Activated naive CD8-positive, alpha-beta T cell treated with anti-CD3 and anti-CD28 coated beads, Interleukin-2, amount 50 U/mL, for 24 hours (primary cell): ENCODE data around the gene DGKQ.

ENCODE experiments used
- ATAC-seq: fragments of 150-1000 bp; cut with Tn5 transposase; one replicate; pipeline ENCODE4 v1.10.0; 2021
- DNase-seq: peaks from one replicate; pipeline ENCODE4 v3.0.0; 2021
- H3K27ac Mint-ChIP-seq: one replicate; pipeline ENCODE4 v1.8.0; 2021; ENCODE audit warnings: mild to moderate bottlenecking, mixed read lengths
- H3K27me3 Mint-ChIP-seq: one replicate; pipeline ENCODE4 v1.8.0; 2021; ENCODE audit warnings: mixed read lengths
- H3K36me3 Mint-ChIP-seq: one replicate; pipeline ENCODE4 v1.8.0; 2021; ENCODE audit warnings: low read depth, mixed read lengths
- H3K4me1 Mint-ChIP-seq: one replicate; pipeline ENCODE4 v1.8.0; 2021; ENCODE audit warnings: mixed read lengths
- H3K4me3 Mint-ChIP-seq: one replicate; pipeline ENCODE4 v1.8.0; 2021; ENCODE audit warnings: mild to moderate bottlenecking, moderate library complexity, mixed read lengths
- H3K9me3 Mint-ChIP-seq: one replicate; pipeline ENCODE4 v1.8.0; 2021; ENCODE audit warnings: mixed read lengths

Gene DGKQ

DNA sequence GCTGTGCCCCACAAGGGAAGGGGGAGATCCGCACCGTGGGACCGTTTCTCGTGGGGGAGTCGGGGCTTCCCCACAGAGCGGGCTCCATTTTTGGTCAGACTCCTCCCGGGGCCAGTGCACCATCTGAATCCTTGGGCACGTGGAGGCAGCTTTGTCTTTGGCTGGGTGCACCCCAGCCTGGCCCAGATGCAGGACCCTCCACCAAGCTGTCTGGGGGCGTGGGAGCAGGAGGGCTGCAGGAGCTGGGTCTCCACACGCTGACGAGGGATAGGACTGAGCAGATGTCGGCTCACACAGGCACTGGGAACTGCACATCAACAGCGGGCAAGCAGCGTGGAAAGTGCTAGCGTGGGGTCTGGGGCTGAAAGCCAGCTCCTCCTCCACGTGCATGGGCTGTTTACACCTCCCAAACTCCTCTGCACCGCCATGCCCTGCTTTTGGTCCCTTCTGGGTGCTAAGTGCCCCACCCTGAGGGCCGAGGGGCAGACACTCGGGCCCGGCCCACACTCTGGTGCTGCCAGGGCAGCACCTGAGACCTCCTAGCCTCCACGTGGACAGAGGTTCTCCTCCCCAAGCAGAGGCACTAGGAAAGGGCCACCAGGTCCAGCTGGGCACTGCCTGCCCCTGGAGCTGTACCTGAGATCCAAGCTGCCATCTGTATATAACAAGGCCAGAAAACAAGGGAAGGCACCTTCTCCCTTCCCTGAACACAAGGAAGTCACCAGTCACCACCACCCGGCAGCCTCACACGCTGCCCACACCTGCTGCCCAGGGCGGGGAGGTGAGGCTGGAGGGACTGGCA is 13.8 kb downstream of the DGKQ start:
- ATAC-seq, result no peak
- Mint-ChIP-seq H3K27me3 (no peaks in the 10 kb centered on the region), H3K9me3 (no peaks in the 10 kb centered on the region)

DNA sequence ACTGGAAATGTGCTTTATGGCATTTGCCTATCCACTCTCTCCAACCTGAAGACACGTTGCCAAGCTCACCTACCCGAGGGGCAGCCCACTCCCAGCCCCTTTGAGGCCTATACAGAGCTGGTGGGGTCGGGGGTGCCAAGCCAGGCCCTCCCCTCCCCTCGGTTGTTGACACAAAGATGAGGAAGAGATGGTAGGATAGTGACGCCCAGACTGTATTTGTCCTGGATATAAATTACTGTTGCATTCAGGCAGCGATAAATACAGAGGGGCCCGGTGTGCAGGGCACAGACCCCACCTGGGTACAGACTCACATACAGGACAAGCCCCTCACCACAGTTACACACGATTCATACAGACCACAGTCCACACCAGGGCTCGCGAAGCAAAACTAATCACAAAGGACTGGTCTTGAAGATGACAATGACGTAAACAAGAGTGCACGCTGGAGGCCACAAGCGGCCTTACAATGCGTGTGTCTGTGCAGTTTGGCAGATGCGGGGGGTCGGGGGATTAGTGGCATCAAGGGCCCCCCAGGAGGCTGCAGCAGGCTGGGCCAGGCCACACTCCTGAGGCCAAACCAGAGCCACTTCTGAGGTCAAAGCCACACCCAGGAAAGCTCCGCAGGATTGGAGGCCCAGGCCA is 14.6 kb downstream of the DGKQ start:
- H3K27me3 Mint-ChIP-seq, result no peaks in the 10 kb centered on the region
- no peak overlapping the region for H3K4me3 Mint-ChIP-seq
- ATAC-seq (no peak), DNase-seq (no peak)
- peaks cover 4% of the 10 kb centered on the region for H3K36me3 Mint-ChIP-seq
- no peak overlapping the region for H3K27ac Mint-ChIP-seq
- H3K9me3 Mint-ChIP-seq, result no peaks in the 10 kb centered on the region
- H3K4me1 Mint-ChIP-seq, result no peaks in the 10 kb centered on the region

More for the DNA sequence above, 13.8 kb downstream of the DGKQ start:
- peaks cover 2% of the 10 kb centered on the region for H3K36me3 Mint-ChIP-seq
- peak overlapping the region; percentile 18 for H3K27ac Mint-ChIP-seq
- H3K4me1 Mint-ChIP-seq, result no peaks in the 10 kb centered on the region
- DNase-seq, result no peak
- H3K4me3 Mint-ChIP-seq, result no peak overlapping the region

DNA sequence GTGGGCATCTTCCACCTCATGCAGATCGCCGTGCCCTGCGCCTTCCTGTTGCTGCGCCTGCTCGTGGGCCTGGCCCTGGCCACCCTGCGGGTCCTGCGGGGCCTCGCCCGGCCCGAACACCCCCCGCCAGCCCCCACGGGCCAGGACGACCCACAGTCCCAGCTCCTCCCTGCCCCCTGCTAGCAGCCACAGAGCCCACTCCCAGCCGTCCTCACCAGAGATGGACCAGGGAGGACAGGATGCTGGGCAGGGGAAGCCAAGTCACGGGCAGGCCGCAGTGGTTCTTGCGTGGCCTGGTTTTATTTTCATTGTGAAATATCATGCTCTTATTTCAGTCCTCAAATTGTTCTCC is 15.1 kb downstream of the DGKQ start:
- Mint-ChIP-seq H3K27ac (no peak overlapping the region), H3K36me3 (peaks cover 4% of the 10 kb centered on the region), H3K4me3 (no peak overlapping the region), H3K4me1 (no peaks in the 10 kb centered on the region), H3K9me3 (no peaks in the 10 kb centered on the region), H3K27me3 (no peaks in the 10 kb centered on the region)
- DNase-seq (no peak), ATAC-seq (no peak)

DNA sequence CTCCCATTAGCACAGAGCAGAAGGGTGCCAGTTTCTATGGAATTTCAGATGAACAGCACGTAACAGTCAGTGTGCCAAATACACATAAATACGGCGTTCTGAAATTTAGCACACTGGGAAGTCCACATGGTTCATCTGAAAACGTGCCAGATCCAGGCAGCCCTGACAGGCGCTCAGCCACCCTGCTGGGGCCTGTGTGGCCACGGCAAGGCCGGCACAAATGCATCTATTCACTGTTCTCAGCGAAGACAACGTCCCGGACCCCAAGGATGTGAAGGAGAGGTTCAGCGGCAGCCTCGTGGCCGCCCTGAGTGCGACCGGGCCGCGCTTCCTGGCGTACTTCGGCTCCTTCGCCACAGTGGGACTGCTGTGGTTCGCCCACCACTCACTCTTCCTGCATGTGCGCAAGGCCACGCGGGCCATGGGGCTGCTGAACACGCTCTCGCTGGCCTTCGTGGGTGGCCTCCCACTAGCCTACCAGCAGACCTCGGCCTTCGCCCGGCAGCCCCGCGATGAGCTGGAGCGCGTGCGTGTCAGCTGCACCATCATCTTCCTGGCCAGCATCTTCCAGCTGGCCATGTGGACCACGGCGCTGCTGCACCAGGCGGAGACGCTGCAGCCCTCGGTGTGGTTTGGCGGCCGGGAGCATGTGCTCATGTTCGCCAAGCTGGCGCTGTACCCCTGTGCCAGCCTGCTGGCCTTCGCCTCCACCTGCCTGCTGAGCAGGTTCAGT is 15.6 kb downstream of the DGKQ start:
- H3K36me3 Mint-ChIP-seq, result peaks cover 4% of the 10 kb centered on the region
- no peaks in the 10 kb centered on the region for H3K9me3 Mint-ChIP-seq
- no peak overlapping the region for H3K4me3 Mint-ChIP-seq
- no peaks in the 10 kb centered on the region for H3K27me3 Mint-ChIP-seq
- H3K27ac Mint-ChIP-seq, result no peak overlapping the region
- no peaks in the 10 kb centered on the region for H3K4me1 Mint-ChIP-seq
- no peak for DNase-seq
- ATAC-seq, result no peak

DNA sequence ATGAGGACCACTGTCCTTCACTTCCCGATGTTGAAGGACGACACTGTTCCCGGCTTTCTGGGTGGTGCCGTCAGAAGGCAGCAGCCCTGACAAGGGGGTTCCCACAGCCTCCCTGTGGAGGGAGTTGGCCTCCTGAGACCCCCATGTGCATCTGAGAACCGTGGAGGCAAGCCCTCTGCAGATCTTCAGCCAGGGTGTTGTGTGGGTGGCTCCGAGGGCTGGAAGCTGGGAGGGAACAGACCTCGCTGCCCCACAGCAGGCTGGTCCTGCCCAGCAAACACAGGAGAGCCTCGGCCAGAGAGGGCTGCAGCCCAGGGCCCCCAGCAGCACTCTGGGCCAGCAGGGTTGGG is 16.2 kb downstream of the DGKQ start:
- no peaks in the 10 kb centered on the region for H3K4me1 Mint-ChIP-seq
- no peak overlapping the region for H3K27ac Mint-ChIP-seq
- no peak overlapping the region for H3K4me3 Mint-ChIP-seq
- DNase-seq (no peak), ATAC-seq (no peak)
- H3K36me3 Mint-ChIP-seq, result peaks cover 4% of the 10 kb centered on the region
- H3K9me3 Mint-ChIP-seq, result no peaks in the 10 kb centered on the region
- no peaks in the 10 kb centered on the region for H3K27me3 Mint-ChIP-seq

DNA sequence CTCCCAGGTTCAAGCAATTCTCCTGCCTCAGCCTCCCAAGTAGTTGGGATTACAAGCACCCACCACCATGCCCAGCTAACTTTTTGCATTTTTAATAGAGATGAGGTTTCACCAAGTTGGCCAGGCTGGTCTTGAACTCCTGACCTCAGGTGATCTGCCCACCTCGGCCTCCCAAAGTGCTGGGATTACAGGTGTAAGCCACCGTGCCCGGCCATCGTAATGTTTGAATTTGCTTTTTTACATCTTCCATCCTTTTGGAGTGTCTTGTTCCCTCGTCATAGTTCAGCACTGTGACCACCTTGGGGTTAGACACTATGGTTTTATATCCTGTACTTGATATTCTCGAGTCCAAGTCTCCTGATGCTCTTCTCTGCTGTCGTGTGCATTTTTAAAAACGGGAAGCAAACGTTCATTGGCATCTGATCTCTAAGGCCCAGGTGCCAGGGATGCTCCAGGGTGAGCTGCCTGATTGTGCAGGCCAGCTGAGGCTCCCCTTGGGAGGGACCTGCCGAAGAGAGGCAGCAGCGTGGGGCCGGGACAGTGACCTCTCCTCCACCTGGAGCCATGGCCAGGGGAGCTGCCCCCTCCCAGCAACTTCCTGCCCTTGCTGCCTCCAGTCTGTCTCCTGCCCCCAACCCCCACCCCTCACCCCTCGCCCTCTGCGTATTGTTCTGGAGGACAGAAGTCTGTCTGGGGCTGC is 16.7 kb downstream of the DGKQ start:
- Mint-ChIP-seq H3K36me3 (peaks cover 4% of the 10 kb centered on the region), H3K27me3 (no peaks in the 10 kb centered on the region), H3K4me1 (no peaks in the 10 kb centered on the region), H3K27ac (no peak overlapping the region), H3K4me3 (no peak overlapping the region), H3K9me3 (no peaks in the 10 kb centered on the region)
- DNase-seq (no peak), ATAC-seq (no peak)

DNA sequence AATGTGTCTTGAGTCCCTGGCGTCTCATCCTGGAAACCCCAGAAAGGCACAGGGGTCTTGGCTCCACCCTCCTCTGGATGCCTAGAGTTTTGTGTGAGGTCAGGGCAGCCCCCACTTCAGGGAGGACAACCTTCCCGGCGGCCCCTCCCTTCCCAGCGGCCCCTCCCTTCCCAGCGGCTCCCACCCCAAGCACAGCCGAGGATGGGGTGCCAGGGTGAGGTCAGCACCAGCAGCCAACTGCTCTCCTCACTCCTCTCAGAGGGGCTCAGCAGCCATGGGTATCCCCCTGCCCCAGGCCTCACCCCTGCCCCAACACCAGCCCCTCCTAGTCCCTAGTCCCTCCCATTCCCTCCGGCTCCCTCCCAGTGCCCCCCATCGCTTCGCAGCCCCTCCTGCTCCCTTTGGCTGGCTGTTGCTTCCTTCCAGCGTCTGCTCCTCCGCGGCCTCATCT is 17.4 kb downstream of the DGKQ start:
- H3K36me3 Mint-ChIP-seq, result peaks cover 4% of the 10 kb centered on the region

DNA sequence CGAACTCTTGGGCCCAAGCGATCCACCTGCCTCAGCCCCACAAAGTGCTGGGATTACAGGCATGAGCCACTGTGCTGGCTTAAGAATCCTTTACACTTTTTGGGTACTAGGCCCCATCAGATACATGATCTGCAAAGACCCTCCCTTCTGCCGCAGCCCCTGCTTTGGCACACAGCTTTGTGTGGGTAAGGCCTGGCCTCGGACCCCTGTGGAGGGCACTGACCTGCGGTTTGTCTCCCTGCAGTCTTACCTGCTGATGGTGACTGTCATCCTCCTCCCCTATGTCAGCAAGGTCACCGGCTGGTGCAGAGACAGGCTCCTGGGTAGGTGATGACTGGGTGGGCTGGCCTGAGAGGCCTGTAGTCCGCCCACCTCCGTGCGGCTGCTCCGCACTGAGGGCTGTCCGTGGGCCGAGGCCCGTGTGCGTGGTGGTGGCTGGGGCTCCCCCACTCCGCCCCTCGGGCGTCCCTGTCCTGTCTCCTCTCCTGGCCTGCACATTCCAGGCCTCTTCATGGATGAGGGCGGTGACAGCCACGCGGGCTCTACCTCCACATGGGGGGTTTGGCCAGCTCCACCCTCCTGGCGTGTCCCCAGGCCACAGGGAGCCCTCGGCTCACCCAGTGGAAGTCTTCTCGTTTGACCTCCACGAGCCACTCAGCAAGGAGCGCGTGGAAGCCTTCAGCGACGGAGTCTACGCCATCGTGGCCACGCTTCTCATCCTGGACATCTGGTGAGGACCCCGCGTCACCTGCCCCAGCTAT is 18.0 kb downstream of the DGKQ start:
- H3K4me3 Mint-ChIP-seq, result no peak overlapping the region
- DNase-seq (no peak), ATAC-seq (no peak)
- no peak overlapping the region for H3K27ac Mint-ChIP-seq
- H3K27me3 Mint-ChIP-seq, result no peaks in the 10 kb centered on the region
- H3K4me1 Mint-ChIP-seq, result no peaks in the 10 kb centered on the region
- no peaks in the 10 kb centered on the region for H3K9me3 Mint-ChIP-seq
- H3K36me3 Mint-ChIP-seq, result peaks cover 4% of the 10 kb centered on the region

More for the DNA sequence above, 17.4 kb downstream of the DGKQ start:
- no peak for ATAC-seq
- H3K9me3 Mint-ChIP-seq, result no peaks in the 10 kb centered on the region
- no peak overlapping the region for H3K4me3 Mint-ChIP-seq
- no peak overlapping the region for H3K27ac Mint-ChIP-seq
- no peak for DNase-seq
- no peaks in the 10 kb centered on the region for H3K27me3 Mint-ChIP-seq
- no peaks in the 10 kb centered on the region for H3K4me1 Mint-ChIP-seq

DNA sequence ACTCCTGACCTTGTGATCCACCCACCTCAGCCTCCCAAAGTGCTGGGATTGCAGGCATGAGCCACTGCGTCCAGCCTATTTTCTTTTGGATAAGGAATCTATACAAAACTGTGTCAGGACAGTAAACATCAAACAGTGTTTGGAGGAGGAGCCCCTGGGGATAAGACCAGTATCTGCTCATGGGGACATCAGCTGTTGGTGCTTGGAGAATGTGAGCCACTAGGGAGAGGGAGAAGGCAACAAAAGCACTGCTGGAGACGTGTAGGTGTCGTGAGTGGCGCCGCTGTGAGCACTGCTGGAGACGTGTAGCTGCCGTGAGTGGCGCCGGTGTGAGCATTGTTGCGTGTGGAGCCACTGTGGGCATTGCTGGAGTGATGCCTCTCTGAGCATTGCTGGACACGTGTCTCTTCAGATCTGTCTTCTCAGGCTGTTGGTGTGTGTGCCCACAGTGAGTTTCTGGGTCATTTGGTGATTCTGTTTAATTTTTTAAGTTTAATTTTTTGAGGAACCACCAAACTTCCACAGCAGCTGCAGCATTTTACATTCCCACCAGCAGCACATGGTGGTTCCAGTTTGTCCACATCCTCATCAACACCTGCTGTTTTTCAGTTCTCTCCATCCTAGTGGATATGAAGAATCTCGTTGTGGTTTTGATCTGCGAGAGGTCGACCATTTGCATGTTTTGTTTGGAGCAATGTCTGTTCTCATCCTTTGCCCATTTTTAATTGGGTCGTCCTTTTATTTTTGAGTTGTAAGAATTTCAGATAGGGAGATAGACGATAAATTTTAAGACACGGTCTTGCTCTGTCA is 19.0 kb downstream of the DGKQ start:
- no peak overlapping the region for H3K4me3 Mint-ChIP-seq
- no peak overlapping the region for H3K27ac Mint-ChIP-seq
- H3K27me3 Mint-ChIP-seq, result no peaks in the 10 kb centered on the region
- peaks cover 4% of the 10 kb centered on the region for H3K36me3 Mint-ChIP-seq
- no peaks in the 10 kb centered on the region for H3K4me1 Mint-ChIP-seq
- DNase-seq (no peak), ATAC-seq (no peak)
- H3K9me3 Mint-ChIP-seq, result no peaks in the 10 kb centered on the region

DNA sequence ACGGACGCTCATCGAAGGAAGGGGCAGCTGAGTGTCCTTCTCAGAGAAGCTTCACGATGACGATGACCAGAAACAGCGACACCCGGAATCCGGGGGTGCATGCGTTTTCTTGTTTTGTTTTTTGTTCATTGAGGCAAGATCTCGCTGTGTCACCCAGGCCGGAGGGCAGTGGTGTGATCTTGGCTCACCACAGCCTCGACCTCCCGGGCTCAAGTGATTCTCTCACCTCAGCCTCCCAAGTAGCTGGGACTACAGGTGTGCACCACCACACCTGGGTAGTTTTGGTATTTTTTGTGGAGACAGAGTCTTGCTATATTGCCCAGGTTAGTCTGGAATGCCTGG is 19.8 kb downstream of the DGKQ start:
- Mint-ChIP-seq H3K27ac (no peak overlapping the region), H3K27me3 (no peaks in the 10 kb centered on the region), H3K36me3 (peaks cover 4% of the 10 kb centered on the region), H3K9me3 (no peaks in the 10 kb centered on the region), H3K4me1 (no peaks in the 10 kb centered on the region), H3K4me3 (no peak overlapping the region)
- DNase-seq (no peak), ATAC-seq (no peak)

DNA sequence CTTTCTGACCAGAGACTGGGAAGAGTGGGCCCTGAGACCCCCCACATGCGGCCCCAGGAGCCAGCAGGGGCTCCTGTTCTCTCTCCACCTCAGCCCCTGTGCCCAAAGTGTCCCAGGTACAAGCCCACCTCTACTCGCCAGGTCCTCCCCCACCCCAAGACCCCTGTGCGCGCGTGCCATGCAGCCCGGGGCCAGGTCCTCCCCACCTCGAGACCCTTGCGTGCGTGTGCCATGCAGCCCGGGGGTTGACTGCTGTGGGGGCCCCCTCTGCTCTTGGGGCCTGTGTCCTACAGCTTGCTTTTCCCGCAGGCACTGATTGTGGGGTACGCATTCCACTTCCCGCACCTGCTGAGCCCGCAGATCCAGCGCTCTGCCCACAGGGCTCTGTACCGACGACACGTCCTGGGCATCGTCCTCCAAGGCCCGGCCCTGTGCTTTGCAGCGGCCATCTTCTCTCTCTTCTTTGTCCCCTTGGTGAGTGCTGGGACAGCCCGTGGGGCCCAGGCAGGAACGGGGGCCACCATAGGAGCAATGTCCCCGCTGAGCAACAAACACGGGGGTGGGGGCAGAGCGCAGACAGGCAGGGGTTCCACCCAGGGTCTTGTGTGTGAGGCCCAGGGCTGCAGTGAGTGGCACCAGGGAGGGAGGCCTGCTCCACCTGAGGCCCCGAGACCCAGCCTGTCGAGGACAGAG is 20.3 kb downstream of the DGKQ start:
- ATAC-seq (no peak), DNase-seq (no peak)
- Mint-ChIP-seq H3K9me3 (no peaks in the 10 kb centered on the region), H3K27ac (no peak overlapping the region), H3K27me3 (no peaks in the 10 kb centered on the region), H3K4me1 (no peaks in the 10 kb centered on the region), H3K36me3 (peaks cover 4% of the 10 kb centered on the region), H3K4me3 (no peak overlapping the region)

DNA sequence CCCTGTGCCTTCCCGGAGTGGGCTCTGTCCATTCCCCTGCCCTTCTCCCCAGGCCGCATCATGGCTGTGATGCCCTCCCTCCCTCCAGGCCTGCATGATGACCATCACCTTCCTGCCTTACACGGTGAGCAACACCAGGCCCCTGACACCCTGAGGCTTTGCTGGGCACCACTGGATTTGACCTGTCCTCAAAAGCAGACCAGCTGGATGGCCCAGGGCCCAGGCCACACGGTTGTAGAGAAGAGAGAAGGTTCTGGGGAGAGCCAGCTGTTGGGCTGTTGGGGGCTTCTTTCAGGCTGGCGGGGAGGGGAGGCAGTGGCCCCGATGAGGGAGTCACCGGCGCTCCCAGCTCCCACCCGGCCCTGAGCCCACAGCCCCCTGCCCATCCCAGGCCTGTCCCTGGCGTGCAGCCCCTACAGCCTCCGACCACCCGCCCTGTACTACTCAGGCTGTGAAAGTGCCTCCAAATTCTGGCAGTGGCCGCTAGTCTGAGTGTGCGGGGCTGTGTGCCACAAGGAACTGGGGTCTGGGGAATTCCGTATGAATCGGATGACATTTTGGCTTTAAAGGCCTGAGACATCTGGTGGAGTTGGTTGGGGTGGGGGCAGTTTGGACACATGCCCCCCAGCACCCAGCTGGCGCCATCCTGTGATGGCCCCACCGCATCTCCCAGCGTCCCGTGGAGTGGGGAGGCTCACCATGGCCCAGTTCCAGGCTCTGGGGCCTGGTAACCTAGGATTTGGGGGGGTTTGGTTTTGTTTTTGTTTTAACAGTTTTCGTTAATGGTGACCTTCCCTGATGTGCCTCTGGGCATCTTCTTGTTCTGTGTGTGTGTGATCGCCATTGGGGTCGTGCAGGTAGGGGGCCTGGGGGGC is 21.5 kb downstream of the DGKQ start:
- Mint-ChIP-seq H3K4me3 (no peak overlapping the region), H3K4me1 (no peaks in the 10 kb centered on the region), H3K27me3 (no peaks in the 10 kb centered on the region), H3K9me3 (no peaks in the 10 kb centered on the region), H3K36me3 (peaks cover 4% of the 10 kb centered on the region), H3K27ac (no peak overlapping the region)
- no peak for DNase-seq
- no peak for ATAC-seq
